ENCODE data around the gene CDH11. TPM values are rescaled to one million over a fixed set of nuclear protein-coding genes. Genes with fewer than 3 reads are reported as not detected.

Gene CDH11
- total RNA-seq, 2 experiments from 2014 or later: not detected

DNA sequence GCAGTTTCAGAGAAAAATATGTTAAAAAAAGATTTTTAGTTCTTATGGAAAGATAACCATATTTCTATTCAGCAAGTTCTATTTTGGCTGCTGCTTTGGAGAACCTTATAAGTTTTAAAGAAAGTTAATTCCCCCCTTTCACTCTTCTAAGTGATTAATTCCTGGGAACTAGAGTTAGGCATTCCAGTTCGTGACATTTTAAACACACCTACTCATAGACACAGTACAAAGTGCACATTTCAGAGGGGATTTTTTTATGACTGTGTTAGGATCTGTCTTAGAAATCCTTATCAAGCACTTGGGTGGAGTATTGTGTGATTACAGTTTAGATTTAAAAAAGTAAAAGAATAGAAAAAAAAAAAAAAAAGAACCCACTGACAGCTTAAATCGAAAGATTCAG is 3.5 kb upstream of the CDH11 start:
- ATAC-seq (ENCODE audit: poor library complexity): no peak
- no peak for TF ChIP-seq CTCF (IDR thresholded peaks at IDR 0.05)
- intact Hi-C loops (cut with DNase I, micrococcal nuclease): no loop called here

GRCh38 chr16:65124596-65124995 is 2.7 kb upstream of the CDH11 start:
- H3K27ac Mint-ChIP-seq: no peak overlapping the region

More for the DNA sequence above, 3.5 kb upstream of the CDH11 start:
- Histone ChIP-seq H3K4me3 (ENCODE audit: low read length) (no peak overlapping the region), H3K27ac (ENCODE audit: low read depth in 1 of 2, low read length in 2 of 2) (no peak overlapping the region), H3K4me1 (ENCODE audit: insufficient read depth, low read length) (no peaks in the 10 kb centered on the region), H3K27me3 (ENCODE audit: control insufficient read depth in 1 of 2, insufficient read depth in 2 of 2, low read length in 2 of 2) (peaks cover 28 to 29% of the 10 kb centered on the region in 2 experiments), H3K9me3 (ENCODE audit: control insufficient read depth in 1 of 2, insufficient read depth in 1 of 2, low read length in 2 of 2) (peaks cover 0 to 36% of the 10 kb centered on the region in 2 experiments), H3K36me3 (ENCODE audit: insufficient read depth, low read length) (no peaks in the 10 kb centered on the region)
- Mint-ChIP-seq H3K4me3 (no peak overlapping the region), H3K4me1 (ENCODE audit: low read depth) (no peaks in the 10 kb centered on the region), H3K36me3 (ENCODE audit: low read depth) (no peaks in the 10 kb centered on the region), H3K27me3 (peaks cover 21% of the 10 kb centered on the region), H3K9me3 (peaks cover 2% of the 10 kb centered on the region), H3K27ac (no peak overlapping the region)
- POLR2A ChIA-PET: no interaction called here
- no peak for DNase-seq
- CTCF ChIA-PET: no interaction called here

GRCh38 chr16:65124212-65124548 is 2.3 kb upstream of the CDH11 start:
- intact Hi-C loops (cut with DNase I, micrococcal nuclease): no loop called here
- CTCF ChIA-PET: no interaction called here
- H3K9me3 ChIP-seq (ENCODE audit: control insufficient read depth in 1 of 2, insufficient read depth in 1 of 2, low read length in 2 of 2): peaks cover 0 to 36% of the 10 kb centered on the region in 2 experiments
- no peak overlapping the region for H3K4me3 ChIP-seq (ENCODE audit: low read length)
- no peak for ATAC-seq (ENCODE audit: poor library complexity)
- no peak overlapping the region for H3K27ac Mint-ChIP-seq
- no peaks in the 10 kb centered on the region for H3K4me1 ChIP-seq (ENCODE audit: insufficient read depth, low read length)
- H3K27ac ChIP-seq (ENCODE audit: low read depth in 1 of 2, low read length in 2 of 2): no peak overlapping the region
- POLR2A ChIA-PET: no interaction called here
- no peak overlapping the region for H3K4me3 Mint-ChIP-seq
- H3K4me1 Mint-ChIP-seq (ENCODE audit: low read depth): no peaks in the 10 kb centered on the region
- no peaks in the 10 kb centered on the region for H3K36me3 Mint-ChIP-seq (ENCODE audit: low read depth)
- no peak for DNase-seq
- peaks cover 28 to 36% of the 10 kb centered on the region in 2 experiments for H3K27me3 ChIP-seq (ENCODE audit: control insufficient read depth in 1 of 2, insufficient read depth in 2 of 2, low read length in 2 of 2)
- no peaks in the 10 kb centered on the region for H3K36me3 ChIP-seq (ENCODE audit: insufficient read depth, low read length)
- TF ChIP-seq CTCF (IDR thresholded peaks at IDR 0.05): no peak
- no peaks in the 10 kb centered on the region for H3K9me3 Mint-ChIP-seq
- peaks cover 29% of the 10 kb centered on the region for H3K27me3 Mint-ChIP-seq

More at GRCh38 chr16:65124596-65124995, 2.7 kb upstream of the CDH11 start:
- Histone ChIP-seq H3K4me1 (ENCODE audit: insufficient read depth, low read length) (no peaks in the 10 kb centered on the region), H3K4me3 (ENCODE audit: low read length) (no peak overlapping the region), H3K36me3 (ENCODE audit: insufficient read depth, low read length) (no peaks in the 10 kb centered on the region), H3K27ac (ENCODE audit: low read depth in 1 of 2, low read length in 2 of 2) (no peak overlapping the region), H3K9me3 (ENCODE audit: control insufficient read depth in 1 of 2, insufficient read depth in 1 of 2, low read length in 2 of 2) (peaks cover 0 to 36% of the 10 kb centered on the region in 2 experiments), H3K27me3 (ENCODE audit: control insufficient read depth in 1 of 2, insufficient read depth in 2 of 2, low read length in 2 of 2) (peaks cover 28 to 36% of the 10 kb centered on the region in 2 experiments)
- ChIA-PET POLR2A (no interaction called here), CTCF (no interaction called here)
- H3K4me3 Mint-ChIP-seq: no peak overlapping the region
- DNase-seq (no peak), ATAC-seq (ENCODE audit: poor library complexity) (no peak)
- H3K36me3 Mint-ChIP-seq (ENCODE audit: low read depth): no peaks in the 10 kb centered on the region
- no peak for TF ChIP-seq CTCF (IDR thresholded peaks at IDR 0.05)
- H3K4me1 Mint-ChIP-seq (ENCODE audit: low read depth): no peaks in the 10 kb centered on the region
- peaks cover 26% of the 10 kb centered on the region for H3K27me3 Mint-ChIP-seq
- intact Hi-C loops (cut with DNase I, micrococcal nuclease): no loop called here
- no peaks in the 10 kb centered on the region for H3K9me3 Mint-ChIP-seq

Data from CD4-positive, alpha-beta T cell (primary cell).